PFSK-1 (cell line): ENCODE results near the gene CPLX1.

Experiments
- POLR2AphosphoS5 ChIP-seq: IDR thresholded peaks from 2 replicates; pipeline ENCODE4 v1.6.1; 2012; ENCODE audit warnings: low read depth, mild to moderate bottlenecking, control low read depth, low read length, moderate library complexity
- SIN3A ChIP-seq: IDR thresholded peaks from 2 replicates; pipeline ENCODE4 v1.6.1; 2012; ENCODE audit warnings: mild to moderate bottlenecking, low read length, moderate library complexity, borderline replicate concordance; ENCODE audit not compliant: insufficient read depth

DNA sequence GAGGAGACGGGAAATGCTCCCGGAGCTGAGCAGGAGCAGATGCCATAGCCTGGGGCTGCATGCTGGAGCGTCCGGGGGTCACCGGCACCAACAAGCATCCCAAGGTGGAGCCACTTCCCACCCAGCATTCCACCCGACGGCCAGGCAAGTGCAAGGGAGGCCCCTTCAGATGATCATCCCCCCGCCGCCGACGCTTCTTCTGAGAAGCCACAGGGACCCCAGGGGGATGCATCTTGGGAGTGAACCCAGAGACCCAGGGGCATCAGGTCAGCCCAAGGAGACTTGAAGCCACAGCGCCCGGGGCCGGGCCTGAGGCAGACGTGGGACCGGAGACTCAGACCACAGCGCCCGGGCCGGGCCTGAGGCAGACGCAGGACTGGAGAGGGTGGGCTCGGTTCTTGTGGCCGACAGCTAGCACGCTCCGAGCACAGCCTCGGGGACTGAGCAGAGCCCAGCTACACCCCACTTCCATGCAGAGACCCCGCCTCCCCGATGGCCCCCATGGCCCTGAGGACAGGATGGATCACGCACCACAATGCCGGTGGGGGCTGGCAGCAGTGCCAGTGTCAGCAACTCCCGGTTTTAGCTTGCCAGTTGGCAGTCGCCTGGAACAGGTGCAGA lies 33.0 kb upstream of the CPLX1 start:
- no peak for TF ChIP-seq POLR2AphosphoS5
- no peak for TF ChIP-seq SIN3A
